ENCODE results near the gene SUPT3H.

DNA sequence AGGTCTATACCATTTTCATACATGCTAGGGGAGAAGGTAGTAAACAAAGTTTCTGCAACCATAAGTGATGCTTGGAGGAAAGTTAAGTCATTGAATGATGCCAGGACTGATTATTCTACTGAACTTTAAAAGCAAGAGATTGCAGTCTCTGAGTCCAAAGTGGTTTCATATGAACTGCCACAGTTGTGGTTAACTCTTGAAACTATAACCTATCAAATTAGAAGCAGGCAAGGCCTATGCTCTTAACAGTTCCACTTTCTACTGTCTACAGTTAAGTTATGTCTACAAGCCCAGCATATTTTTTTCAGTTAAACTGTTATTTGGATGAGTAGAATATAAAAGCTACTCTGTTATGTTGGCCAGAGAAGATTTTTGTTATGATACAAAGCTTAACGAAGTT, 376.1 kb downstream of the SUPT3H start:
- TF ChIP-seq YY1 (IDR thresholded peaks at IDR 0.05) (no peak), RAD21 (IDR thresholded peaks at IDR 0.05) (no peak), CTCF (IDR thresholded peaks at IDR 0.05; ENCODE audit: low read depth, low read length, missing input control) (no peak)
- TF ChIP-seq, protein P1, sequence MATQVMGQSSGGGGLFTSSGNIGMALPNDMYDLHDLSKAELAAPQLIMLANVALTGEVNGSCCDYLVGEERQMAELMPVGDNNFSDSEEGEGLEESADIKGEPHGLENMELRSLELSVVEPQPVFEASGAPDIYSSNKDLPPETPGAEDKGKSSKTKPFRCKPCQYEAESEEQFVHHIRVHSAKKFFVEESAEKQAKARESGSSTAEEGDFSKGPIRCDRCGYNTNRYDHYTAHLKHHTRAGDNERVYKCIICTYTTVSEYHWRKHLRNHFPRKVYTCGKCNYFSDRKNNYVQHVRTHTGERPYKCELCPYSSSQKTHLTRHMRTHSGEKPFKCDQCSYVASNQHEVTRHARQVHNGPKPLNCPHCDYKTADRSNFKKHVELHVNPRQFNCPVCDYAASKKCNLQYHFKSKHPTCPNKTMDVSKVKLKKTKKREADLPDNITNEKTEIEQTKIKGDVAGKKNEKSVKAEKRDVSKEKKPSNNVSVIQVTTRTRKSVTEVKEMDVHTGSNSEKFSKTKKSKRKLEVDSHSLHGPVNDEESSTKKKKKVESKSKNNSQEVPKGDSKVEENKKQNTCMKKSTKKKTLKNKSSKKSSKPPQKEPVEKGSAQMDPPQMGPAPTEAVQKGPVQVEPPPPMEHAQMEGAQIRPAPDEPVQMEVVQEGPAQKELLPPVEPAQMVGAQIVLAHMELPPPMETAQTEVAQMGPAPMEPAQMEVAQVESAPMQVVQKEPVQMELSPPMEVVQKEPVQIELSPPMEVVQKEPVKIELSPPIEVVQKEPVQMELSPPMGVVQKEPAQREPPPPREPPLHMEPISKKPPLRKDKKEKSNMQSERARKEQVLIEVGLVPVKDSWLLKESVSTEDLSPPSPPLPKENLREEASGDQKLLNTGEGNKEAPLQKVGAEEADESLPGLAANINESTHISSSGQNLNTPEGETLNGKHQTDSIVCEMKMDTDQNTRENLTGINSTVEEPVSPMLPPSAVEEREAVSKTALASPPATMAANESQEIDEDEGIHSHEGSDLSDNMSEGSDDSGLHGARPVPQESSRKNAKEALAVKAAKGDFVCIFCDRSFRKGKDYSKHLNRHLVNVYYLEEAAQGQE (IDR thresholded peaks at IDR 0.05) = no peak
